H1 (cell line): ENCODE measurements around the gene ITPKC. TPM values are rescaled to one million over a fixed set of nuclear protein-coding genes. Genes with fewer than 3 reads are reported as not detected.

Experiments
- CTCF ChIA-PET: fragments of 300-600 bp; sonication (Branson Sonifier 250); formaldehyde crosslinking; loops from one replicate; lab custom pipeline; 2021; ENCODE audit not compliant: partially characterized antibody; lab: Charles Lee
- POLR2A ChIA-PET: fragments of 300-600 bp; sonication (Branson Sonifier 250); formaldehyde crosslinking; loops from one replicate; lab custom pipeline; 2021; ENCODE audit warnings: inconsistent platforms; ENCODE audit not compliant: partially characterized antibody; lab: Charles Lee
- DNase-seq, 2 experiments: peaks; one replicate each; pipeline versions ENCODE4 v3.0.0 to v3.0.0-alpha.2; 2010 to 2022; ENCODE audit warnings: low spot score in 2 of 2, low read depth in 1 of 2, mixed read lengths in 1 of 2
- FAIRE-seq: peaks from 2 replicates; lab custom pipeline; 2011; peaks lifted over from hg19 to GRCh38; lab: Jason Lieb, UNC
- H2AFZ ChIP-seq: 2 replicates; pipeline ENCODE4 v1.8.1; 2012; ENCODE audit warnings: low read length, inconsistent platforms
- H2AK5ac ChIP-seq: 2 replicates; pipeline ENCODE4 v1.6.1; 2013; ENCODE audit warnings: low read depth, low read length
- H2BK120ac ChIP-seq: replicated peaks from 2 replicates; pipeline ENCODE3; 2013; ENCODE audit warnings: low read depth, low read length, inconsistent platforms
- H2BK12ac ChIP-seq: 2 replicates; pipeline ENCODE4 v1.6.1; 2013; ENCODE audit warnings: low read depth, low read length
- H2BK15ac ChIP-seq: 2 replicates; pipeline ENCODE4 v1.6.1; 2013; ENCODE audit warnings: low read length
- H2BK20ac ChIP-seq: 2 replicates; pipeline ENCODE4 v1.6.1; 2013; ENCODE audit warnings: low read length
- H2BK5ac ChIP-seq: 2 replicates; pipeline ENCODE4 v1.6.1; 2013; ENCODE audit warnings: low read depth, low read length
- H3K14ac ChIP-seq: 2 replicates; pipeline ENCODE4 v1.6.1; 2013; ENCODE audit warnings: inconsistent platforms; ENCODE audit not compliant: insufficient read length
- H3K18ac ChIP-seq: 2 replicates; pipeline ENCODE4 v1.6.1; 2013; ENCODE audit warnings: low read length; ENCODE audit errors: extremely low read depth
- H3K23ac ChIP-seq: 2 replicates; pipeline ENCODE4 v1.6.1; 2013; ENCODE audit warnings: inconsistent platforms; ENCODE audit not compliant: insufficient read length
- H3K23me2 ChIP-seq: 2 replicates; pipeline ENCODE4 v1.6.1; 2013; ENCODE audit warnings: low read depth, low read length
- H3K27ac ChIP-seq: 2 replicates; pipeline ENCODE4 v1.6.1; 2011; ENCODE audit warnings: low read depth, low read length, inconsistent platforms
- H3K27me3 ChIP-seq, 4 experiments: replicated peaks in 1 of 4; 1 replicate in 1 of 4; 2 replicates in 3 of 4; pipeline versions ENCODE4 v1.6.1 to v1.8.1; 2011 to 2013; ENCODE audit warnings: low read length in 3 of 4, mild to moderate bottlenecking in 3 of 4, inconsistent platforms in 2 of 4, mixed read lengths in 2 of 4, moderate library complexity in 1 of 4; ENCODE audit not compliant: control insufficient read depth in 3 of 4, insufficient read depth in 3 of 4; ENCODE audit errors: extremely low read depth in 1 of 4
- H3K36me3 ChIP-seq, 4 experiments: 2 replicates each; pipeline versions ENCODE4 v1.6.1 to v1.8.1; 2011 to 2013; ENCODE audit warnings: mild to moderate bottlenecking in 4 of 4, low read length in 3 of 4, moderate library complexity in 2 of 4, control low read depth in 1 of 4, inconsistent platforms in 1 of 4; ENCODE audit not compliant: insufficient read depth in 4 of 4, control insufficient read depth in 2 of 4
- H3K4ac ChIP-seq: replicated peaks from 2 replicates; pipeline ENCODE3; 2013; ENCODE audit warnings: low read length, low read depth, mixed read lengths, inconsistent platforms; ENCODE audit not compliant: insufficient read length
- H3K4me1 ChIP-seq, 4 experiments: replicated peaks in 1 of 4; 1 replicate in 1 of 4; 2 replicates in 3 of 4; pipeline versions ENCODE4 v1.6.1 to v1.8.1; 2011 to 2013; ENCODE audit warnings: low read length in 3 of 4, inconsistent platforms in 2 of 4, mixed read lengths in 1 of 4; ENCODE audit not compliant: insufficient read depth in 4 of 4, control insufficient read depth in 3 of 4
- H3K4me2 ChIP-seq, 2 experiments: 2 replicates each; pipeline versions ENCODE4 v1.6.1 to v1.8.1; 2011 to 2013; ENCODE audit warnings: low read depth in 2 of 2, low read length in 2 of 2, control low read depth in 1 of 2, inconsistent platforms in 1 of 2, mild to moderate bottlenecking in 1 of 2; ENCODE audit not compliant: insufficient read depth in 1 of 2
- H3K4me3 ChIP-seq, 4 experiments: fragments of 200-600, 300-600 bp in 1 of 4; sonication (generic), shearing (Covaris generic), sonication (Bioruptor Twin) in 1 of 4; 2 replicates each; pipeline versions ENCODE4 v1.5.1 to v1.8.1; 2011 to 2016; ENCODE audit warnings: low read length in 4 of 4, low read depth in 3 of 4, control low read depth in 2 of 4, inconsistent platforms in 2 of 4, mild to moderate bottlenecking in 2 of 4, mixed read lengths in 1 of 4, moderate library complexity in 1 of 4; ENCODE audit not compliant: insufficient read depth in 2 of 4; ENCODE audit errors: extremely low read depth in 1 of 4
- H3K56ac ChIP-seq: replicated peaks from 2 replicates; pipeline ENCODE3; 2013; ENCODE audit warnings: low read depth, mild to moderate bottlenecking, mixed read lengths, low read length, inconsistent platforms; ENCODE audit not compliant: insufficient read length
- H3K79me1 ChIP-seq: 2 replicates; pipeline ENCODE4 v1.6.1; 2013; ENCODE audit warnings: low read depth, low read length, control low read depth
- H3K79me2 ChIP-seq, 2 experiments: 2 replicates each; pipeline versions ENCODE4 v1.6.1 to v1.8.1; 2012 to 2013; ENCODE audit warnings: low read length in 2 of 2, mild to moderate bottlenecking in 2 of 2, inconsistent platforms in 1 of 2; ENCODE audit not compliant: insufficient read depth in 2 of 2, control insufficient read depth in 1 of 2
- H3K9ac ChIP-seq, 4 experiments: replicated peaks in 1 of 4; 1 replicate in 1 of 4; 2 replicates in 3 of 4; pipeline versions ENCODE4 v1.6.1 to v1.8.1; 2011 to 2013; ENCODE audit warnings: low read depth in 3 of 4, low read length in 3 of 4, control low read depth in 2 of 4, mild to moderate bottlenecking in 2 of 4, moderate library complexity in 2 of 4, inconsistent platforms in 1 of 4; ENCODE audit errors: extremely low read depth in 1 of 4
- H3K9me3 ChIP-seq, 2 experiments: 2 replicates each; pipeline versions ENCODE4 v1.6.1 to v1.8.1; 2012 to 2013; ENCODE audit warnings: mild to moderate bottlenecking in 2 of 2, moderate library complexity in 2 of 2, control low read depth in 1 of 2, inconsistent platforms in 1 of 2, low read depth in 1 of 2, low read length in 1 of 2, mixed read lengths in 1 of 2; ENCODE audit not compliant: insufficient read depth in 2 of 2
- H4K20me1 ChIP-seq, 2 experiments: replicated peaks in 1 of 2; 2 replicates each; pipeline versions ENCODE3 to v1.8.1; 2011 to 2013; ENCODE audit warnings: inconsistent platforms in 2 of 2, low read length in 2 of 2, mild to moderate bottlenecking in 1 of 2; ENCODE audit not compliant: insufficient read depth in 2 of 2, control insufficient read depth in 1 of 2
- H4K5ac ChIP-seq: 2 replicates; pipeline ENCODE4 v1.6.1; 2013; ENCODE audit warnings: low read length, low read depth, mixed read lengths, inconsistent platforms; ENCODE audit not compliant: insufficient read length
- H4K8ac ChIP-seq: 2 replicates; pipeline ENCODE4 v1.8.0; 2013; ENCODE audit warnings: mild to moderate bottlenecking, moderate library complexity, low read length, inconsistent platforms; ENCODE audit not compliant: insufficient read depth; ENCODE audit errors: extremely low read depth
- H4K91ac ChIP-seq: replicated peaks from 2 replicates; pipeline ENCODE3; 2013; ENCODE audit warnings: low read length, mixed read lengths, inconsistent platforms; ENCODE audit not compliant: insufficient read length
- BACH1 ChIP-seq: IDR thresholded peaks from 2 replicates; pipeline ENCODE4 v1.6.1; 2012; ENCODE audit warnings: low read length, improper control_type of control experiment
- CBX8 ChIP-seq: fragments of 300-800, 300-1000 bp; sonication (generic); IDR thresholded peaks from 2 replicates; pipeline ENCODE4 v1.7.1; 2016; ENCODE audit warnings: low read depth, low read length, borderline replicate concordance
- CHD1 ChIP-seq: IDR thresholded peaks from 2 replicates; pipeline ENCODE4 v1.6.1; 2012; ENCODE audit warnings: low read depth, low read length, improper control_type of control experiment
- CTBP2 ChIP-seq: IDR thresholded peaks from 2 replicates; pipeline ENCODE4 v1.7.0; 2011; ENCODE audit warnings: borderline replicate concordance, mild to moderate bottlenecking, moderate library complexity, mixed read lengths, low read length; ENCODE audit not compliant: insufficient read depth, insufficient read length
- GABPA ChIP-seq: IDR thresholded peaks from 2 replicates; pipeline ENCODE4 v1.6.1; 2011; ENCODE audit warnings: mild to moderate bottlenecking, low read length, moderate library complexity, borderline replicate concordance; ENCODE audit not compliant: insufficient read depth
- RXRA ChIP-seq: IDR thresholded peaks from 2 replicates; pipeline ENCODE4 v1.6.1; 2011; ENCODE audit warnings: low read depth, mild to moderate bottlenecking, low read length, moderate library complexity; ENCODE audit not compliant: insufficient read depth
- SIRT6 ChIP-seq: IDR thresholded peaks from one replicate; pipeline ENCODE4 v1.7.1; 2012; ENCODE audit warnings: low read length, inconsistent platforms
- whole genome bisulfite sequencing, 2 experiments: shearing (Covaris generic) in 1 of 2; methylation state at CpG; one replicate each; pipeline versions ENCODE4 v1.1.6 to v1.1.7; 2013 to 2015; ENCODE audit warnings: low lambda C conversion rate in 2 of 2, mixed read lengths in 2 of 2, inconsistent platforms in 1 of 2, low coverage in 1 of 2, missing lambda C conversion rate in 1 of 2; ENCODE audit not compliant: insufficient replicate concordance in 2 of 2, insufficient coverage in 1 of 2, insufficient read length in 1 of 2; ENCODE audit errors: extremely low coverage in 1 of 2, missing lambda C conversion rate in 1 of 2; 5-methylcytosine and 5-hydroxymethylcytosine counted together
- polyA plus RNA-seq, 7 experiments: library from polyadenylated mRNA; depleted of rRNA in 3 of 7; stranded (reverse) in 5 of 7; unstranded in 2 of 7; fragments of >200 nt in 5 of 7; fragments of 200-250 nt in 2 of 7; gene quantifications; 1 replicate in 5 of 7; 2 replicates in 1 of 7; 4 replicates in 1 of 7; pipeline versions ENCODE4 v1.2.1 to v1.2.3, GENCODE V29; 2011 to 2013; ENCODE audit warnings: missing spikeins in 2 of 7, mixed read lengths in 2 of 7
- total RNA-seq: library from RNA; stranded (reverse); fragmentation: NEBNext Ultra II Directional; extraction: Animal tissue kit (Norgen Biotek cat#: 25700); gene quantifications from 2 replicates; pipeline ENCODE4 v1.2.1, GENCODE V29; 2021
- TF ChIP-seq, protein P1 (sequence below), 3 experiments: IDR thresholded peaks; 1 replicate in 2 of 3; 2 replicates in 1 of 3; pipeline versions ENCODE4 v1.5.1 to v1.6.1; 2011; ENCODE audit warnings: low read length in 3 of 3, mild to moderate bottlenecking in 3 of 3, inconsistent platforms in 2 of 3, low read depth in 1 of 3, moderate library complexity in 1 of 3; ENCODE audit not compliant: insufficient read depth in 1 of 3; ENCODE audit errors: control extremely low read depth in 1 of 3

Gene ITPKC
- total and polyA plus RNA-seq, 2 of the 8 experiments (the other 6 are each of a cell fraction or from before 2014, with no cell fraction given), result 5.2 to 8.9 TPM

DNA sequence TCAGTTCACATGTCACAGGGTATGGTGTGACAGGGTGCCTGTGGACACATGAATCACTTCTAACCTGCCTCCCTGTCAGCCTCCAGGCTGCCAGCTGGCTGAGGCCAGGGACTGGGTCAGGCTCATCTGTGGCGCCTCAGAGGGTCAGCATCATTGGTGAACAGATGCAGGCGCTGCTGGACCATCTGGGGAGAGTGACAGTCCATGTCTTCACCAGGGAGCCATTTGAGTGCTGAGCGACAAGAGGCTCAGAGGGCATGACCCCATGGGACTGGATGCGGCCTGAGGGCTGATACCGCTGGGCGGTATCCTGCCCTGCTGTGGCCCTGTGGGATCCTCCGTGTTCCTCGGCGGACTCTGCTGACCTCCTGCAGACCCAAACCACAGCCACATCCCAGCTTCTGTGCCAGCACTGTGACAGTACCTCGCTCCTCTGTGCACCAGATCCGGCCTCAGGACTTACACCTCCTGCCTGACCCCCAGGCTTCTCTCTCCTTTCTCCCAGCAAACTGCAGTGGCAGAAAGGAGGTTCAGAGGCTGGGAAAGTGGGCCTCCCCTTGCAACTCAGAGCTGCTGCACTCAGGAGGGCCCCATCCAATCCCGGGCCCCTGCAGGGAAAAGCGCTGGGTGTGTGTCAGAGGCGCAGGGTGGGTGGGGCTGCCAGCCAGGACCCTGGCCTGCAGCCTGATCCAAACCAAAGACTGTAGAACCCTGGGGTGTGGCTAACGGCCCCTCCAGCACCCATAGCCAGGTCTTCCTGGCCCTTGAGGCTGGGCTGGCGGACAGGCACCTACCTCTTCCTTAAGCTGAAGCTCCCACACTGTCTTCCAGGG is 23.2 kb downstream of the ITPKC start:
- peaks cover 0 to 21% (median 9%) of the 10 kb centered on the region in 4 experiments; a peak in 5 of 8 replicates for H3K36me3 ChIP-seq
- no peak overlapping the region for H3K4me2 ChIP-seq
- H3K4me3 ChIP-seq, result no peak overlapping the region
- no peak for DNase-seq
- H2AFZ ChIP-seq, result no peak overlapping the region
- 0 out of 2 replicates have a peak overlapping the region, but pooled peaks have one; percentile 52 for H2BK5ac ChIP-seq
- no peak overlapping the region; the same call in 1 of the 2 replicates for H3K27ac ChIP-seq
- no peak overlapping the region for H3K23ac ChIP-seq
- no peak for FAIRE-seq
- H2BK120ac ChIP-seq, result no peak overlapping the region
- H4K8ac ChIP-seq, result peak overlapping the region; percentile 47; the same call in 1 of the 2 replicates
- no peak overlapping the region for H3K4ac ChIP-seq
- no peak overlapping the region for H3K56ac ChIP-seq
- H2AK5ac ChIP-seq, result no peak overlapping the region
- H3K27me3 ChIP-seq, result no peaks in the 10 kb centered on the region
- H2BK20ac ChIP-seq, result no peak overlapping the region
- H3K18ac ChIP-seq, result no peak overlapping the region
- H3K9me3 ChIP-seq, result no peaks in the 10 kb centered on the region
- no peaks in the 10 kb centered on the region for H3K79me1 ChIP-seq
- ChIA-PET CTCF (interaction anchor here (0.6 to 2.5 kb wide), 3 partner anchors 10 to 182 kb away, joined by 3 to 5 read pairs (median 3); partner anchors contain the start of genes ACTMAP and SNRPA), POLR2A (interaction anchor here (0.6 to 12.4 kb wide), 10 partner anchors 10 to 78 kb away, joined by 3 to 120 read pairs (median 4); partner anchors contain the start of genes ACTMAP, COQ8B, ITPKC and RAB4B)
- H4K20me1 ChIP-seq, result peaks cover 0 to 8% of the 10 kb centered on the region in 2 experiments
- no peak overlapping the region for H4K91ac ChIP-seq
- H3K4me1 ChIP-seq, result peaks cover 0 to 8% (median 1%) of the 10 kb centered on the region in 4 experiments; a peak in 4 of 7 replicates
- no peaks in the 10 kb centered on the region for H3K23me2 ChIP-seq
- H3K14ac ChIP-seq, result no peak overlapping the region
- WGBS, 2 experiments, result 89% methylated on average over 16 of the region's 16 CpGs; no CpG with 5 or more reads in 1 of the 2 experiments
- H4K5ac ChIP-seq, result no peak overlapping the region
- no peak overlapping the region for H3K9ac ChIP-seq
- H2BK12ac ChIP-seq, result no peak overlapping the region
- H2BK15ac ChIP-seq, result no peak overlapping the region
- H3K79me2 ChIP-seq, result no peaks in the 10 kb centered on the region
- TF ChIP-seq, protein P1, sequence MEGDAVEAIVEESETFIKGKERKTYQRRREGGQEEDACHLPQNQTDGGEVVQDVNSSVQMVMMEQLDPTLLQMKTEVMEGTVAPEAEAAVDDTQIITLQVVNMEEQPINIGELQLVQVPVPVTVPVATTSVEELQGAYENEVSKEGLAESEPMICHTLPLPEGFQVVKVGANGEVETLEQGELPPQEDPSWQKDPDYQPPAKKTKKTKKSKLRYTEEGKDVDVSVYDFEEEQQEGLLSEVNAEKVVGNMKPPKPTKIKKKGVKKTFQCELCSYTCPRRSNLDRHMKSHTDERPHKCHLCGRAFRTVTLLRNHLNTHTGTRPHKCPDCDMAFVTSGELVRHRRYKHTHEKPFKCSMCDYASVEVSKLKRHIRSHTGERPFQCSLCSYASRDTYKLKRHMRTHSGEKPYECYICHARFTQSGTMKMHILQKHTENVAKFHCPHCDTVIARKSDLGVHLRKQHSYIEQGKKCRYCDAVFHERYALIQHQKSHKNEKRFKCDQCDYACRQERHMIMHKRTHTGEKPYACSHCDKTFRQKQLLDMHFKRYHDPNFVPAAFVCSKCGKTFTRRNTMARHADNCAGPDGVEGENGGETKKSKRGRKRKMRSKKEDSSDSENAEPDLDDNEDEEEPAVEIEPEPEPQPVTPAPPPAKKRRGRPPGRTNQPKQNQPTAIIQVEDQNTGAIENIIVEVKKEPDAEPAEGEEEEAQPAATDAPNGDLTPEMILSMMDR (IDR thresholded peaks at IDR 0.05; ENCODE audit: control extremely low read depth in 1 of 3, insufficient read depth in 1 of 3, low read depth in 1 of 3, low read length in 3 of 3), result no peak
- TF ChIP-seq SIRT6 (no peak), RXRA (no peak), CBX8 (no peak), CHD1 (no peak), GABPA (no peak), CTBP2 (no peak), BACH1 (no peak)
